NCI-H82 treated with DMSO at 0.1 percent for 48 hours (cell line): ENCODE measurements around the gene RALB.
"Not testable (repeated sequence)": the region's sequence is repeated elsewhere in the genome, so short reads cannot be mapped to it uniquely, and the experiment has no call there.

Experiments
- DNase-seq: peaks from one replicate; lab custom pipeline; 2025; ENCODE audit not compliant: unreplicated experiment; lab: John Stamatoyannopoulos, UW

The RALB gene

GRCh38 chr2:120224735-120225548, 27.7 kb upstream of the RALB start:
- DNase-seq, result no peak

- DNase-seq, result no peak
These were observed 27.0 kb upstream of the RALB start for GRCh38 chr2:120225549-120226065.

DNA sequence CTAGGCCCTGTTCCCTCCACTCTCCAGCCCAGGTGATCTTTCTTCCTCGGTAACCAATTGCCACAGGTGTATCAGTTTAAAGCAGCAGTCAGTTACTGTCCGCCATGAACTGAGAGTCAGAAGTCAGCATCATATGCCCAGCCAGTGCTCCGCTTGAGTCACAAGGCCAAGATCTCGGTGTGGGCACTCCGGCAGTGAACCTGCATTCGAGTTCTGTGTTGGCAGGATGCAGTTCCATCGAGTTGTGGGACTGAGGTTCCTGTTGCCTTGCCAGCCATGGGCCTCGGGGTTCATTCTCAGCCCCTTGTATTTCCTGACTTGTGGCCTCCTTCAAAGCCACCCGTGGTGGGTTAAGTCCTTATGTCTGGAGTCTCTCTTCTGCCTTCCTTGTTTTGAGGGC, 26.3 kb upstream of the RALB start:
- DNase-seq, result no peak

- DNase-seq, result no peak
These were observed 25.3 kb upstream of the RALB start for GRCh38 chr2:120227111-120227991.

DNA sequence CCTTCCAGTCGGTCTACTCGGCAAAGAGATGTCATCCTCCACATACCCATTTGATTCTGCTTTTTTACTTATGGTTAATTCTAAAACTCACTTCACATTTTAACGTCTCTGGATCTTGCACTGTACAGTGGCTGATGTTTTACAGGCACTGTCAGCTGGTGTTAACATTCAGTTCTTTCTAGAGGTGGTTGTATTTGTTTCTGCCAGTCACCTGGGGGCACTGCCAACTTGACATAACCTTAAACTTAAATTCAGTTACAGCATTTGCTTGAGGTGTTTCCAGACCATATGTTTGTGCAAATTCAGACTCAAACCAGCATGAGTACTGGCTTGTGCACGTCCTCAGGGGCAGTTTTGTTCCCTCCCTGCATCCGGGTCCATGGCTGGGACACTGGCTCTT, 24.1 kb upstream of the RALB start:
- DNase-seq, result no peak

DNA sequence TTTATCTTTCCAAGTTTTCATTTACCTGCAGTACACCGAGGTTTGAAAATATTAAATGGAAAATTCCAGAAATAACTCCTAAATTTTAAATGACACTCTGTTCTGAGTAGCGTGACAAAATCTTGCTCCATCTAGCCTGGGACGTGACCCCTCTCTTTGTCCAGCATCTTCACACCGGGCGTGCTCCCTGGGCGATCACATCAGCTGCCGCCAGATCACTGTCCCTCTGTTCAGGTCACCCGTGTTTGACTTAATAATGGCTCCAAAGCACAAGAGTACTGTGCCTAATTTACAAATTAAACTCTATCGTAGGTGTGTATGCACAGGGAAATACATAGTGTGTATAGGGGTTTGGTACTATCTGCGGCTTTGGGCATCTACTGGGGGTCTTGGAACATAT, 23.3 kb upstream of the RALB start:
- DNase-seq, result no peak

DNA sequence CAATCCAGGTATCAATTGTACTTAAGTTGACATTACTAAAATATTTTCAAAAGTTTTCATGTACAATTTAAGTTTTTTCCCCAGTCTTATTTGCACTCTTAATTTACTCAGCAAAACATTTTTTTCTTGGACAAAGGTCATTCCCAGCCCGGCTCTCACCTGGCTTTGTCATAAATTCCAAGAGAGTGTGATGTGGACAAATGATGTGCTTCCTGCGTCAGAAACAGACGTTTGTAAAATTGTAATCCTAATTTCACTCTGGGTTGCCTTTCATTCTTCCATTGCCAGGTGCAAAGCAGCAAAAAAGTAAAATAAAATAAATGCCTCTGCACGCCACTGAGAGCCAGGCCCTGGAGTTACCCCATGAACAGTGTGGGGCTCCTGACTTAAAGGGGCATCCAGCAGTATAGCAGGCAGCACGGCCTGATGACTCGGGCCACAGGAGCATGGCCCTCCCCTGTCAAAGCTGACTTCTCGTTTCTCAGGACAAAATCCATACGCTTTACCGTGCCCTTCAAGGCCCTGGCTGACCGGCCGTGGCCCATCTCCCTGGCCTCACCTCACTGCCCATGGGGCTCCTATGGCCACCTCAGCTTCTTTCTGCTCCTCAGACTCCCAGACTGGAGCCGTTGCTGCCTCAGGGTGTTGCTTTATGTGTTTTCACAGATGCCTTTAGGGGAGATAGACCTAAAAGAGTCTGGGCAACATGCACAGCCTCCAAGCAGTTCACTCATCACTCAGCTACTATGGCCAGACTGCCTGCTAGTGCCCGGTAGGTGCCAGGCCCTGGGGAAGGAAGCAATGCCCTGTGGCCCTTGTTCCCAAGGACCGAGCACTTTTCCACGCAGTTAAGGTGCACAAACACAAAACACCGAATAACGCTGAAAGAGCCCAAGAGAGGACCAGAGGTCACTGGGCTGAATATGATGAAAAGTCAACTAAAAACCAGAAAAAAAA, 21.9 kb upstream of the RALB start:
- no peak for DNase-seq

GRCh38 chr2:120231564-120231973, 21.1 kb upstream of the RALB start:
- DNase-seq, result no peak

DNA sequence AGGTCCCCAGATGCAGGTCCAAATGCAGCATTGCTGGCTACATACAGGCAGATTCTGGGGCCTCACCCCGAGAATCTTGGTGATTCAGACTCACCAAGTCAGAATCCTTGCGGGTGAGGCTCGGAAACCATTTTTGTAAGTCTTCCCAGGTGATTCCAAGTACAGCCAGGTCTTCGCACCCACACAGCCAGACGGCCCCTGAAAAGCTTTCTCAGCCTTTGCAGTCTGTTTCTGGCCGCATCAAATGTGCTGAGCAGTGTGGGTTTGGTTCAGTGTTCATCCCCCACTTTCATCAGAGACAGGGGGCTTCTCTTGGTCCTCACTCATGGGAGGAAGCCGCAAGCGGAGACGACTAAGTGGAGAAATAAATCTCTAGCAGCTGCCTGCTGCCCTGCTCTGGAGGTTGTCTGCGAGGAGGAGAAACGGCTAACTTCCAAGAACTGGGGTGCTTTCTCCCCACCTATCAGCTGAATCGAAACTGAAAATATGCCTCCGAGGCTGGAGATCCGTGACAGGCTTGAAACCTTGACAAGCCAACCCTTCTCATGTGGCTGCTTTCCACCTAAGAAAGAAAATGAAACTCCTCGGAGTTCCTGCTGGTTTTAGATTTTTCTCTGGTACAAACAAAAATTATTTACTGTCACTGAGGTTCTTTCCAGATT, 20.5 kb upstream of the RALB start:
- no peak for DNase-seq

DNA sequence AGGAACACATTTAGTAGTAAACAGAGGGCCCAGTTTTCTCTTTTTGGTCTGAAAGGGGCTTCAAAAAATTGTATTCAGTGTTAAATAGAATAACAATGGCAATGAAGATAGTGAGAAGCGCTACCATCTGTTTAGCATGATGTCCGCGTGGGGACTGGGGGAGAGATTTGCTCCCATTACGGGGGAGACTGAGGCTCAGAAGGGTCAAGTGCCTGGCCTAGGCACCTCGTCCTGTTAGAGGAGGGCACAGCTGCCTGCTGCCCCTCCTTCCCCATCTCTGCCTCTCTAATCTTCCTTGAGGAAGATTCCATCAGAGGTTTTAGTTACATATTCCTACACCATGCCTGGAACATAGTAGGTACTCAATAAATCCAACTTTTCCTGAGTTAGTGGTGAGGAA, 19.4 kb upstream of the RALB start:
- no peak for DNase-seq

DNA sequence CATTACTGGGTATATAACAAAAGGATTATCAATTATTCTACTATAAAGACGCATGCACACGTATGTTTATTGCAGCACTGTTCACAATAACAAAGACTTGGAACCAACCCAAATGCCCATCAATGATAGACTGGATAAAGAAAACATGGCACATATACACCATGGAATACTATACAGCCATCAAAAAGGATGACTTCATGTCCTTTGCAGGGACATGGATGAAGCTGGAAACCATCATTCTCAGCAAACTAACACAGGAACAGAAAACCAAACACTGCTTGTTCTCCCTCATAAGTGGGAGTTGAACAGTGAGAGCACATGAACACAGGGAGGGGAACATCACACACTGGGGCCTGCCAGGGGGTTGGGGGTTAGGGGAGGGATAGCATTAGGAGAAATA, 17.5 kb upstream of the RALB start:
- not testable (repeated sequence) for DNase-seq

GRCh38 chr2:120235681-120236080, 17.0 kb upstream of the RALB start:
- no peak for DNase-seq

GRCh38 chr2:120236316-120236715, 16.3 kb upstream of the RALB start:
- DNase-seq, result no peak

- no peak for DNase-seq
These were observed 15.9 kb upstream of the RALB start for GRCh38 chr2:120236791-120237190.

GRCh38 chr2:120237491-120237902, 15.2 kb upstream of the RALB start:
- DNase-seq, result no peak

DNA sequence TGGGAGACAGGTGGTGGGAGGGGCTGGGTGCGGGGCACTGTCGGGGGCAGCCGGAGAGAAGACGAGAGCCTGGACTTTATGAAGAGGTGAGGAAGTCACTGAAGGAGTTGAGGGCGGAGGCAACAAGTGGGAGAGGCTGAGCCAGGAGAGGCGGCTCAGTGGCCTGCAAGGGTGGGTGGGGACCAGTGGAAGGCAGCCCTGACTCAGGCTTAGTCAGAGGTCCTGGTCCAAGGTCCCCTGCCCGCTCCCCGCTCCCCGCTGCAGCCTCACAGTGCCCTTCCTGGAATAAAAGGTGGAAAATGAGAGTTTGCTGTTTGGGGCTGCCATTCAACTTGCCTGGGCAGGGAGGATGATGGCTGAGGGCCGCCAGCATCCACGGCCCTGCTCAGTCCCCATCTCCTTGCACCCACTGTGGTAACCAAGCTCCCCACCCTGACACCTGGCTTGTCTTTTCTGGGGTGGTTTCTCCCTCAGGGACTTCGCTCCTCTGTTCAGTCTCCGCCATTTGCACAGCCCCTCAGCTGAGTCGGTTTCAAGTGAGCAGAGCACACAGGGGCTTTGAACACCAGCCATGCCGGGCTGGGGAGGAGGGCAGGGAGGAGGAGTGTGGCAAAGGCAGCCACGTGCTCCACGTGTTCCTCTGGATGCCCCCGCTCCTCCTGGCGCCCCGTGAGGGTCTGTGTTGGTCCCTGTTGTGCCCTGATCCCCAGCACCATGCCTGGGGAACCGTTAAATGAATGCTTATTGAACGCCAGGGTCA, 13.7 kb upstream of the RALB start:
- DNase-seq, result no peak

- no peak for DNase-seq
These were observed 13.0 kb upstream of the RALB start for GRCh38 chr2:120239488-120240287.

GRCh38 chr2:120240901-120241429, 11.7 kb upstream of the RALB start:
- DNase-seq, result no peak
